Measurements from ENCODE around the gene PTPRB. TPM values are rescaled to one million over a fixed set of nuclear protein-coding genes. Genes with fewer than 3 reads are reported as not detected.

PTPRB gene
- total RNA-seq, 1 donor from 2014 or later: 38.7 TPM

GRCh38 chr12:70556179-70556869 lies 80.9 kb downstream of the PTPRB start:
- Histone ChIP-seq H3K4me3 (no peak overlapping the region), H3K9me3 (replicated peaks) (no peaks in the 10 kb centered on the region), H3K27me3 (ENCODE audit: low read depth) (no peaks in the 10 kb centered on the region), H3K36me3 (peaks cover 31% of the 10 kb centered on the region), H3K4me1 (peaks cover 26% of the 10 kb centered on the region), H3K27ac (replicated peaks) (no peak overlapping the region)
- no peak for DNase-seq
- intact Hi-C loops (cut with micrococcal nuclease): no loop called here
- TF ChIP-seq, protein P1, sequence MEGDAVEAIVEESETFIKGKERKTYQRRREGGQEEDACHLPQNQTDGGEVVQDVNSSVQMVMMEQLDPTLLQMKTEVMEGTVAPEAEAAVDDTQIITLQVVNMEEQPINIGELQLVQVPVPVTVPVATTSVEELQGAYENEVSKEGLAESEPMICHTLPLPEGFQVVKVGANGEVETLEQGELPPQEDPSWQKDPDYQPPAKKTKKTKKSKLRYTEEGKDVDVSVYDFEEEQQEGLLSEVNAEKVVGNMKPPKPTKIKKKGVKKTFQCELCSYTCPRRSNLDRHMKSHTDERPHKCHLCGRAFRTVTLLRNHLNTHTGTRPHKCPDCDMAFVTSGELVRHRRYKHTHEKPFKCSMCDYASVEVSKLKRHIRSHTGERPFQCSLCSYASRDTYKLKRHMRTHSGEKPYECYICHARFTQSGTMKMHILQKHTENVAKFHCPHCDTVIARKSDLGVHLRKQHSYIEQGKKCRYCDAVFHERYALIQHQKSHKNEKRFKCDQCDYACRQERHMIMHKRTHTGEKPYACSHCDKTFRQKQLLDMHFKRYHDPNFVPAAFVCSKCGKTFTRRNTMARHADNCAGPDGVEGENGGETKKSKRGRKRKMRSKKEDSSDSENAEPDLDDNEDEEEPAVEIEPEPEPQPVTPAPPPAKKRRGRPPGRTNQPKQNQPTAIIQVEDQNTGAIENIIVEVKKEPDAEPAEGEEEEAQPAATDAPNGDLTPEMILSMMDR (IDR thresholded peaks at IDR 0.05; ENCODE audit: borderline replicate concordance): no peak

DNA sequence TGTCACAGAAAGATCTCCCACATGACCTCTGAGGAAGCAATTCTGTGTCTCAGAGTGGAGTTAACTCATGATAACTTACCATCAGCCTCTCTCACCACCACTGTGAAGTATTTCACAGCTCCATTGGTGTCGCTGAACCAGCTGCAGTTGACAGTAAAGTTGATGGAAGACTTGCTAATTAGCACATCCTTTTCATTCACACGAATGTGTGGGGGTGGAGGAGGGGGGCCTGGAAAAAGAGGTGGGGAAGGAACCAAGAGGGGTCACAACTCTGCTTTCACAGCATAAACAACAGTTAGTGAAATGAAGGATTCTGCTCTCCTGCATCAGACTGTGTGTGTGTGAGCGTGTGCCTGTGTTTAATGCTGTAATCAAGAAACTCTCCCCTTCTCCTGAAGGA lies 82.1 kb downstream of the PTPRB start:
- DNase-seq: no peak

GRCh38 chr12:70553391-70553859 lies 83.8 kb downstream of the PTPRB start:
- peaks cover 22% of the 10 kb centered on the region for H3K36me3 ChIP-seq
- DNase-seq: no peak
- H3K4me1 ChIP-seq: peaks cover 43% of the 10 kb centered on the region

More for the DNA sequence above, 82.1 kb downstream of the PTPRB start:
- H3K27ac ChIP-seq (replicated peaks): no peak overlapping the region
- peaks cover 30% of the 10 kb centered on the region for H3K36me3 ChIP-seq
- H3K27me3 ChIP-seq (ENCODE audit: low read depth): no peaks in the 10 kb centered on the region
- H3K4me1 ChIP-seq: peaks cover 36% of the 10 kb centered on the region
- TF ChIP-seq, protein P1 (IDR thresholded peaks at IDR 0.05; ENCODE audit: borderline replicate concordance): no peak
- H3K4me3 ChIP-seq: no peak overlapping the region
- H3K9me3 ChIP-seq (replicated peaks): no peaks in the 10 kb centered on the region
- intact Hi-C loops (cut with micrococcal nuclease): no loop called here

GRCh38 chr12:70551731-70552130 lies 85.5 kb downstream of the PTPRB start:
- Histone ChIP-seq H3K4me3 (no peak overlapping the region), H3K27ac (replicated peaks) (no peak overlapping the region), H3K4me1 (peaks cover 40% of the 10 kb centered on the region), H3K9me3 (replicated peaks) (no peaks in the 10 kb centered on the region), H3K27me3 (ENCODE audit: low read depth) (no peaks in the 10 kb centered on the region), H3K36me3 (peaks cover 19% of the 10 kb centered on the region)
- TF ChIP-seq, protein P1 (IDR thresholded peaks at IDR 0.05; ENCODE audit: borderline replicate concordance): no peak
- DNase-seq: no peak
- intact Hi-C loops (cut with micrococcal nuclease): no loop called here

More at GRCh38 chr12:70553391-70553859, 83.8 kb downstream of the PTPRB start:
- Histone ChIP-seq H3K27ac (replicated peaks) (no peak overlapping the region), H3K27me3 (ENCODE audit: low read depth) (no peaks in the 10 kb centered on the region), H3K9me3 (replicated peaks) (no peaks in the 10 kb centered on the region), H3K4me3 (no peak overlapping the region)
- intact Hi-C loops (cut with micrococcal nuclease): no loop called here
- TF ChIP-seq, protein P1 (IDR thresholded peaks at IDR 0.05; ENCODE audit: borderline replicate concordance): no peak

DNA sequence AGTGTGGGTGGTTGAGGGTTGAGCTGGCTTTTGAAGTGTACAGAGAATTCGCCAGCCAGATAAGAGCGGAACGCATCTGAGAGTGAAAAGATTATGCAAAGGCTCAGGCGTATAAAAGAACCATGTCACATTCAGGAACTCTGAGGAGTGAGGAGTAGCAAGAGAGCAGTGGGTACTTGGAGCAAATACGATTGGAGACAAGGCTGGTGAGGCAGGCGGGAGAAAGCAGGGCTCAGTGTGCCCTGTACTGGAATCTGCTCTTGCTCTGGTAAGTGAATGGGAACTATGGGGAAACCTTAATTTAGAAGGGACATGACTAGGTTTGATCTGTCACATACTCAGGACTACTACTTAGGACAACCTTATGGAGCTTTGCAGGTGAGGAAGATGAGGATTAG lies 87.0 kb downstream of the PTPRB start:
- Histone ChIP-seq H3K4me1 (peaks cover 40% of the 10 kb centered on the region), H3K9me3 (replicated peaks) (no peaks in the 10 kb centered on the region), H3K4me3 (no peak overlapping the region), H3K36me3 (peaks cover 24% of the 10 kb centered on the region), H3K27me3 (ENCODE audit: low read depth) (no peaks in the 10 kb centered on the region), H3K27ac (replicated peaks) (no peak overlapping the region)
- no peak for DNase-seq
- intact Hi-C loops (cut with micrococcal nuclease): no loop called here
- TF ChIP-seq, protein P1 (IDR thresholded peaks at IDR 0.05; ENCODE audit: borderline replicate concordance): no peak
